ENCODE data around the gene FOXO1.
A peak's percentile ranks its signal among the peaks of the same experiment; 100 is the strongest.

The FOXO1 gene

DNA sequence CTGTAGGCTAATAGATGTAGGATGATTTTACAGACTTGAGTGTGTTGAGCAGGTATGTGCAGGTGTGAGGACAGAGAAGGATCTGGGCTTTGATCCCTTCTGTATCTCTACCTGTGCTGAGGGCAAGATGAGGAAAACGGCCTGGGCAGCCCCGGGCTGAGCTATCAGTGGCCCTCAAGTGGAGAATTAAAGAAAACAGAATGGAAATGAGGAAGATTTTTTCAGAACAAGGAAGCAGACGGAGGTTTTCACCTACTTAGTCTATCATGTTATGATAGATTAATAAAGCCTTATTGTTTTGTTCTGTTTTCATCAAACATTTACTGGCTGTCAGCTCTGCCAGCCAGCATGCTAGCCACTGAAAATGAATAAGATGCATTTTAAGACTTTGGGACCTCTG lies 22.3 kb upstream of the FOXO1 start:
- Mint-ChIP-seq H3K4me3 (no peak overlapping the region), H3K9me3 (no peaks in the 10 kb centered on the region), H3K36me3 (ENCODE audit: low read depth) (no peaks in the 10 kb centered on the region), H3K27ac (no peak overlapping the region), H3K27me3 (ENCODE audit: low read depth, poor library complexity) (peaks cover 4% of the 10 kb centered on the region), H3K4me1 (no peaks in the 10 kb centered on the region)
- TF ChIP-seq, protein P1, sequence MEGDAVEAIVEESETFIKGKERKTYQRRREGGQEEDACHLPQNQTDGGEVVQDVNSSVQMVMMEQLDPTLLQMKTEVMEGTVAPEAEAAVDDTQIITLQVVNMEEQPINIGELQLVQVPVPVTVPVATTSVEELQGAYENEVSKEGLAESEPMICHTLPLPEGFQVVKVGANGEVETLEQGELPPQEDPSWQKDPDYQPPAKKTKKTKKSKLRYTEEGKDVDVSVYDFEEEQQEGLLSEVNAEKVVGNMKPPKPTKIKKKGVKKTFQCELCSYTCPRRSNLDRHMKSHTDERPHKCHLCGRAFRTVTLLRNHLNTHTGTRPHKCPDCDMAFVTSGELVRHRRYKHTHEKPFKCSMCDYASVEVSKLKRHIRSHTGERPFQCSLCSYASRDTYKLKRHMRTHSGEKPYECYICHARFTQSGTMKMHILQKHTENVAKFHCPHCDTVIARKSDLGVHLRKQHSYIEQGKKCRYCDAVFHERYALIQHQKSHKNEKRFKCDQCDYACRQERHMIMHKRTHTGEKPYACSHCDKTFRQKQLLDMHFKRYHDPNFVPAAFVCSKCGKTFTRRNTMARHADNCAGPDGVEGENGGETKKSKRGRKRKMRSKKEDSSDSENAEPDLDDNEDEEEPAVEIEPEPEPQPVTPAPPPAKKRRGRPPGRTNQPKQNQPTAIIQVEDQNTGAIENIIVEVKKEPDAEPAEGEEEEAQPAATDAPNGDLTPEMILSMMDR (IDR thresholded peaks at IDR 0.05) = no peak
- no peak for DNase-seq

- TF ChIP-seq, protein P1 (IDR thresholded peaks at IDR 0.05) = peak; percentile 75
- Mint-ChIP-seq H3K4me3 (no peak overlapping the region), H3K9me3 (no peaks in the 10 kb centered on the region), H3K4me1 (peaks cover 13% of the 10 kb centered on the region), H3K27ac (no peak overlapping the region), H3K27me3 (ENCODE audit: low read depth, poor library complexity) (peaks cover 4% of the 10 kb centered on the region), H3K36me3 (ENCODE audit: low read depth) (no peaks in the 10 kb centered on the region)
- DNase-seq = no peak
Observed at GRCh38 chr13:40682449-40683240, 16.2 kb upstream of the FOXO1 start.

- H3K27me3 Mint-ChIP-seq (ENCODE audit: low read depth, poor library complexity) = peaks cover 4% of the 10 kb centered on the region
- TF ChIP-seq, protein P1 (IDR thresholded peaks at IDR 0.05) = no peak
- no peak overlapping the region for H3K27ac Mint-ChIP-seq
- no peak overlapping the region for H3K4me3 Mint-ChIP-seq
- H3K36me3 Mint-ChIP-seq (ENCODE audit: low read depth) = no peaks in the 10 kb centered on the region
- H3K9me3 Mint-ChIP-seq = no peaks in the 10 kb centered on the region
- DNase-seq = no peak
- peaks cover 13% of the 10 kb centered on the region for H3K4me1 Mint-ChIP-seq
Observed at GRCh38 chr13:40681341-40682146, 15.1 kb upstream of the FOXO1 start.

DNA sequence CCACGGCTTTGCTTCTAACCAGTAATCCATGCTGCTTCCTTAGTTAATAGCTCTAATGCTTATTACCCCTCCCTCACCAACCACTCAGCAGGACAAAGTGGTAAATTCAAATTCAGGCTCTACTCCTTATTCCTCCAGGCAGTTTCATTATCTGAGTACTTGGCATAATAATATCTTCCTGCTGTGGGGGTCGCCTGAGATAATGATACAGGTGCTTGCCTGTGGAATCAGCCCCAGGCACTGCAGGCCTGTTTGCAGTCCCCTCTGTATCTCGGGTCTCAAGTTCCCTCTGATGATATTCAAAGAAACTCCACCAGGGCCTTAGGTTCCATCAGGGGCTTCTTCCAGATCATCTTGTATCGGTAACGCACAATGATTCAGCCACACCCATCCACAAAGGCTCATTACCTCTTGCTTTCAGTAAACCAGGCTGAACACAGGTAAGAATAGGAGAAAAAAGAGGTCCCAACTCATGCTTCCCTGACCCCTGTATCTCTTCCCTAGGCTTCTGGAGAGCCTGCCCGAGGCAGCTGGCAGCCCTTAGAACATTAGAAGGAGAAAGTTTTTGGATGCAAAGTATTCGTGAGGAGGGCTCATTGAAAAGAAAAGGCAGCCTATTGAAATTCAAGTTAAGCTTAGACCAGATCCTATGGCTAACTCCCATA lies 14.3 kb upstream of the FOXO1 start:
- Mint-ChIP-seq H3K4me3 (no peak overlapping the region), H3K36me3 (ENCODE audit: low read depth) (no peaks in the 10 kb centered on the region), H3K27me3 (ENCODE audit: low read depth, poor library complexity) (peaks cover 2% of the 10 kb centered on the region), H3K27ac (no peak overlapping the region), H3K9me3 (no peaks in the 10 kb centered on the region), H3K4me1 (peaks cover 13% of the 10 kb centered on the region)
- TF ChIP-seq, protein P1 (IDR thresholded peaks at IDR 0.05) = no peak
- no peak for DNase-seq

DNA sequence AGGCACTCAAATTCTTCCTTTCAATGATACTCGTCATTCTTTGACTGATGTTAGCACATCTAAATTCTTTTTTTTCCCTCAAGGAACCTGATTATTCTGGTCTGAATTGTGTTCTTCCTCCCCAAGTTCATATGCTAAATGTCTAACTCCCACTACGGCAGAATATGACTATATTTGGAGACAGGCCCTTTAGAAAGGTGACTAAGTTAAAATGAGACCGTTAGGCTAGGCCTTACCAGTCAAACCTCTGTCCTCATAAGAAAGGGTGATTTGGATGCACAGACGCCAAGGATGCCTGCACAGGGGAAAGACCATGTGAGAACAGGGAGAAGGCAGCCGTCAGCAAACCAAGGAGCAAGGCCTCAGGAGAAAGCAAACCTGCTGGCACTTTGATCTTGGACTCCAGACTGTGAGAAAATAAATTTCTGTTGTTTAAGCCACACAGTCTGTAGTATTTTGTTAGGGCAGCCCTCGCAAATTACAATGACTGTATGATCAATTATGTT lies 13.1 kb upstream of the FOXO1 start:
- H3K9me3 Mint-ChIP-seq = no peaks in the 10 kb centered on the region
- H3K4me1 Mint-ChIP-seq = peaks cover 13% of the 10 kb centered on the region
- no peak for DNase-seq
- H3K4me3 Mint-ChIP-seq = no peak overlapping the region
- H3K36me3 Mint-ChIP-seq (ENCODE audit: low read depth) = no peaks in the 10 kb centered on the region
- H3K27ac Mint-ChIP-seq = no peak overlapping the region
- TF ChIP-seq, protein P1 (IDR thresholded peaks at IDR 0.05) = no peak
- H3K27me3 Mint-ChIP-seq (ENCODE audit: low read depth, poor library complexity) = no peaks in the 10 kb centered on the region

All from nephron progenitor cell (in vitro differentiated cells).